NCI-H128 (cell line): ENCODE measurements around the gene LCLAT1.

ENCODE experiments used
- DNase-seq: peaks from one replicate; lab custom pipeline; 2025; ENCODE audit not compliant: unreplicated experiment; lab: John Stamatoyannopoulos, UW

LCLAT1 gene

GRCh38 chr2:30664761-30665358, 217.8 kb downstream of the LCLAT1 start:
- no peak for DNase-seq

DNA sequence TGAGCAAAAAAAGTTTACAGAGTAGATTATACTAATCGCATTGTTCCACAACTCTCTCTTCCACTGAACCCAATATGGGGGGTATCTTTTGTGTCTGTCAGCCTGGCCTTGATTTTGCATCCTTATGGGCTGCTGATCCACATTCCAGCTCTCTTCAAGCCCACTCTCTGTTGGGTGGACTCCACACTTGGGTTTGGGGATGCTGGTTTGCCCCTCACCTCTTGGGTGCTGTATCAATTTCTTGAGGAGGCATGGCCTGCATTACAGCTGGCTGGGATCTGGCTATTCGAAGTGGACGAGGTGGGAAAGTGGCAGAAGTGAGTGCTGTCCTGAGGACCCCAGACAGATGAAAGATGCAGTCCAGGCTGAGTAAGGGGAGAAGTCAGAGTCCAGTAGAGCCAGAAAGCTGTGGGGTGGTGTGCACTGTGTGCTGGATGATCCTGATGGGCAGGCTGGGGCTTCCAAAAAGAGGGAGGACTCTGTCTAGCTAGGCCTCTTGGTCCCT, 218.8 kb downstream of the LCLAT1 start:
- DNase-seq, result no peak

- no peak for DNase-seq
Observed at GRCh38 chr2:30666266-30666874, 219.3 kb downstream of the LCLAT1 start.

- DNase-seq, result no peak
Observed at GRCh38 chr2:30670453-30670852, 223.4 kb downstream of the LCLAT1 start.

GRCh38 chr2:30673127-30673526, 226.1 kb downstream of the LCLAT1 start:
- DNase-seq, result no peak

DNA sequence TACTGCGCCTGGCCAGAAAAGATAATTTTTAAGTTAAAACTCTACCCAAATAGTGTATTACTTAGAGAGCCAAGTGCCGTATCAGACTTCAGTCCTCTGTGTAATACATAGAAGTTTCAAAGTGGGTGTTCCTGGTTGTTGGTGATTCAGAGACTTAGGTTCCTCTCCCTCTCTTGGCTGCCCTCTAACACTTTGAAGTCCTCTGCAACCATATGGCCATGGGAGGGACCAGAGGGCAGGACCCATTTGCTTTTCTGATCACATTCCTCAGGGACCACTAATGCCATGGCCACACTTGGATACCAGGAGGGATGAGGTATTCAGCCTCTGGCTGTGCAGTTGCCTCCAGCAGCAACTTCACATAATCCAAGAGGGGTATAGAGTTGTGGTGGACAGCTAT, 228.7 kb downstream of the LCLAT1 start:
- no peak for DNase-seq

GRCh38 chr2:30677231-30677630, 230.2 kb downstream of the LCLAT1 start:
- DNase-seq, result no peak

GRCh38 chr2:30677861-30678385, 230.9 kb downstream of the LCLAT1 start:
- DNase-seq, result no peak

DNA sequence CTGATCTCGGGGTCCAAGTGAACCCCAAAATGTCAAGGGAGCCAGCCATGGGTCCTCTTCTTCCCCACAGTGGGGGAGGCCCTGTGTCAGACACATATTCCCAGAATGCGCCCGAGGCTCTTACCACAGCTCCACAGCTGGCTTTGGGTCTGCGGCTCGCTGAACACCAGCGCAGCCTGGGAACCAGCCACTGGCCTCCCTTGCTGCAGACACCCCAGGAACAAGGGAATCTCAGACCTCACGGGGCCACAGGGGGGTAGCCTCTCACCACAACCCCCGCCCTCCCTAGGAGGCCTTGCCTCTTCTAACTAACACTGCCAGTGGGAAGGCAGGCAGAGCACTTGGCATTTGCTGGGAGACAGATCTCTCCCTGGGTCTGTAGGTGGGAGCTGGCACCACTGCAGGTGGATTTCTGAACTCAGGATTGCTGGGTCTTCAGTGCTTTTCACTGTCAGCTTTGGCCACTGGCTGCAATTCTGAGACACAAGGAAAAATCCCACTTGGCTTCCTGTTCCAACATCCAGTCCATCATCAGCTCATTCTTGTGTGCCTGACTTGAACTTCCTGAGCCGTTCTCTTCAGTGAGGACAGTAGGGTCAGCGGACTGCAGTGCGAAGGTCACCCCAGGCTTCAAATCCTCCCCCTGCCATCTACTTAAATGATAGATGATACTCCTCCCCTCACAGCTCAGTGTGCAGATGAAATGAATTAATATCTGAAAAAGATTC, 231.5 kb downstream of the LCLAT1 start:
- DNase-seq, result no peak

GRCh38 chr2:30679426-30680088, 232.5 kb downstream of the LCLAT1 start:
- no peak for DNase-seq

- DNase-seq, result no peak
Observed at GRCh38 chr2:30680121-30680520, 233.1 kb downstream of the LCLAT1 start.

- no peak for DNase-seq
Observed at GRCh38 chr2:30681022-30681421, 234.0 kb downstream of the LCLAT1 start.

DNA sequence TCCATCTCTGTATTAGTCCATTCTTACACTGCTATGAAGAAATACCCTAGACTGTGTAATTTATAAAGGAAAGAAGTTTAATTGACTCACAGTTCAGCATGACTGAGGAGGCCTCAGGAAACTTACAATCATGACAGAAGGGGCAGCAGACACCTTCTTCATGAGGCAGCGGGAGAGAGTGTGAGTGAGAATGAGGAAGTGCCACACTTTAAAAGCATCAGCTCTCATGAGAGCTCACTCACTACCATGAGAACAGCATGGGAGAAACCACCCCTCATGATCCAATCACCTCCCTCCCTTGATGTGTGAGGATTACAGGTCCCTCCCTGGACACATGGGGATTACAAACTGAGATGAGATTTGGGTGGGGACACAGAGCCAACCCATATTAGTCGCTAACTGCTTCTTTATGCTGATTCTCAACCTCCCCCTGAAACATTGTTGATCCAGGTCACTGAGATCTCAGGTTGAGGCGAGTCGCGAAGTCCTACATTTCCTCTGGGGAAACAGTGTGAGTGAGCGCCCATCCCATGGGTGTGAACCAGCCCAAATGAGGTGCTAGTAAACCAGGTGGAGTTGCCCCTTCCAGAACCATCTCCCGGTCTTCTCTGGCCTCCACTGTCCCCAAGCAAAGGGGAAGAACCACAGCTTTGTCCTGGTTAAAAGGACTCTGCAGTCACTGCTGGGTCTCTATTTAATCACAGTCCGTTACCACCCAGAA, 236.3 kb downstream of the LCLAT1 start:
- no peak for DNase-seq

GRCh38 chr2:30684026-30684425, 237.0 kb downstream of the LCLAT1 start:
- DNase-seq, result no peak

- DNase-seq, result no peak
Observed at GRCh38 chr2:30684516-30684915, 237.5 kb downstream of the LCLAT1 start.

DNA sequence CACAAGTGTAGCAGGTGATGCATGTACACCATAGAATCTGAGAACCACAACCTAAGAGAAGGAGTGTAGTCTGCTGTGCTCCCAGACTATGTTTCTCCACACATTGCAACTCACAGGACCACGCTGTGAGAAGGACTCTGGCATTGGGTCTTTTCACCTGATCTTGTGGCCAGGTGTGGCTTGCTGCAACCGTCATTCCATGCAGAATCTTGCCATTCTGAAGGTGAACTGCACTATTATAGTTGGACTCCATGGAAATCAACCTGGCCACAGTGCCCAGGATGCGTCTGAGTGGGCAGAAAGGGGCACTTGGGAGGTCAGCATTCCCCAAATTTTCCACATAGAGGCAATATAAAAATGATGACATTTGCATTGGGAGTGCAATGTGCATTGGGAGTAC, 237.9 kb downstream of the LCLAT1 start:
- DNase-seq, result no peak

- DNase-seq, result no peak
Observed at GRCh38 chr2:30686000-30686399, 239.0 kb downstream of the LCLAT1 start.

GRCh38 chr2:30686669-30687068, 239.6 kb downstream of the LCLAT1 start:
- no peak for DNase-seq

DNA sequence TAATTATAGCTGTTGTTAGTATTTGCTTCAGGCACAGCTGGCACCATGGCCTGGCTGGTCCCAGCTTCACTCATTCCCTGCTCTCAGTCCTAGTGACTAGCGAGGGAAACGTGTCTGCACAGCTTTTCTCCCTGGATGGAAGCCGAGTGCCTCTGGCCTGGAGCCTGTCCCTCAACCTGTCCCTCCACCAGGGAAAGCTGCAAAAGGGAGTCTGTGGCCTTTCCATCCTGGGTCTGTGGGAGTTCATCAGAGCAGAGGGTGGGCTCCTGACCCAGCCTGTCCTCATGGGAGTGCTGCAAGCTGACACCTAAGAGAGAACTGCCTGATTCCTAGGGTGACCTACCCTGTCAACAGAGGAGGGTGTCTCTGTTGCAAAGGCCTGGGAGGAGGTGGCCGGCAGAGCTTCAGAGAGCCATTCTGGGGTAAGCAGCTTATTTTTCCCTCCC, 241.9 kb downstream of the LCLAT1 start:
- DNase-seq, result no peak

GRCh38 chr2:30689496-30690125, 242.6 kb downstream of the LCLAT1 start:
- no peak for DNase-seq
